ENCODE results near the gene TMEM163. TPM values are rescaled to one million over a fixed set of nuclear protein-coding genes. Genes with fewer than 3 reads are reported as not detected.

TMEM163 gene
- total RNA-seq, 1 experiment from 2014 or later = 0.12 TPM

- intact Hi-C loops (cut with micrococcal nuclease) = no loop called here
- ChIA-PET RAD21 (ENCODE audit: low non-redundant PET in 1 of 2, low total read pairs in 2 of 2, uncharacterized antibody in 2 of 2, unreplicated experiment in 2 of 2) (no interaction called here), POLR2A (no interaction called here), CTCF (no interaction called here)
- Histone ChIP-seq H3K27me3 (ENCODE audit: insufficient read depth, low read length) (peaks cover 53% of the 10 kb centered on the region), H3K27ac (ENCODE audit: low read depth, low read length) (no peak overlapping the region), H3K9ac (ENCODE audit: low read length) (no peak overlapping the region), H3K4me2 (ENCODE audit: low read length) (no peak overlapping the region), H3K9me3 (ENCODE audit: control insufficient read depth in 1 of 2, insufficient read depth in 1 of 2, low read depth in 1 of 2, low read length in 2 of 2) (no peaks in the 10 kb centered on the region), H3K79me2 (ENCODE audit: insufficient read depth, low read length) (no peaks in the 10 kb centered on the region), H3K9me2 (ENCODE audit: insufficient read depth) (no peaks in the 10 kb centered on the region), H3K4me1 (ENCODE audit: control insufficient read depth in 1 of 2, insufficient read depth in 2 of 2, low read length in 2 of 2) (no peaks in the 10 kb centered on the region), H3K4me3 (replicated peaks in 1 of 2; ENCODE audit: low read depth in 1 of 2, low read length in 2 of 2) (no peak overlapping the region), H4K20me1 (ENCODE audit: insufficient read depth) (no peaks in the 10 kb centered on the region), H2AFZ (ENCODE audit: low read depth, low read length, poor library complexity, severe bottlenecking) (no peak overlapping the region), H3K36me3 (ENCODE audit: control insufficient read depth in 1 of 2, insufficient read depth in 2 of 2, low read length in 2 of 2) (no peaks in the 10 kb centered on the region)
- no TSS peak for BruUV-seq (replicated peaks)
- TF ChIP-seq EGR1 (IDR thresholded peaks at IDR 0.05; ENCODE audit: low read depth) (no peak), YY1 (IDR thresholded peaks at IDR 0.05; ENCODE audit: extremely low read depth, insufficient replicate concordance, low read depth, low read length) (no peak), SRF (IDR thresholded peaks at IDR 0.05; ENCODE audit: low read depth) (no peak), POLR2AphosphoS5 (IDR thresholded peaks at IDR 0.05; ENCODE audit: low read depth, low read length) (no peak)
- TF ChIP-seq, protein P1, sequence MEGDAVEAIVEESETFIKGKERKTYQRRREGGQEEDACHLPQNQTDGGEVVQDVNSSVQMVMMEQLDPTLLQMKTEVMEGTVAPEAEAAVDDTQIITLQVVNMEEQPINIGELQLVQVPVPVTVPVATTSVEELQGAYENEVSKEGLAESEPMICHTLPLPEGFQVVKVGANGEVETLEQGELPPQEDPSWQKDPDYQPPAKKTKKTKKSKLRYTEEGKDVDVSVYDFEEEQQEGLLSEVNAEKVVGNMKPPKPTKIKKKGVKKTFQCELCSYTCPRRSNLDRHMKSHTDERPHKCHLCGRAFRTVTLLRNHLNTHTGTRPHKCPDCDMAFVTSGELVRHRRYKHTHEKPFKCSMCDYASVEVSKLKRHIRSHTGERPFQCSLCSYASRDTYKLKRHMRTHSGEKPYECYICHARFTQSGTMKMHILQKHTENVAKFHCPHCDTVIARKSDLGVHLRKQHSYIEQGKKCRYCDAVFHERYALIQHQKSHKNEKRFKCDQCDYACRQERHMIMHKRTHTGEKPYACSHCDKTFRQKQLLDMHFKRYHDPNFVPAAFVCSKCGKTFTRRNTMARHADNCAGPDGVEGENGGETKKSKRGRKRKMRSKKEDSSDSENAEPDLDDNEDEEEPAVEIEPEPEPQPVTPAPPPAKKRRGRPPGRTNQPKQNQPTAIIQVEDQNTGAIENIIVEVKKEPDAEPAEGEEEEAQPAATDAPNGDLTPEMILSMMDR (IDR thresholded peaks at IDR 0.05 in 2 of 3, conservative IDR thresholded peaks at IDR 0.05 in 1 of 3; ENCODE audit: borderline replicate concordance in 1 of 3, insufficient read depth in 1 of 3, low read depth in 2 of 3, low read length in 2 of 3) = no peak
- no peak for ATAC-seq
- no peak for DNase-seq (ENCODE audit: low read depth, low spot score)
These were observed 51.3 kb downstream of the TMEM163 start for GRCh38 chr2:134667541-134667940.

DNA sequence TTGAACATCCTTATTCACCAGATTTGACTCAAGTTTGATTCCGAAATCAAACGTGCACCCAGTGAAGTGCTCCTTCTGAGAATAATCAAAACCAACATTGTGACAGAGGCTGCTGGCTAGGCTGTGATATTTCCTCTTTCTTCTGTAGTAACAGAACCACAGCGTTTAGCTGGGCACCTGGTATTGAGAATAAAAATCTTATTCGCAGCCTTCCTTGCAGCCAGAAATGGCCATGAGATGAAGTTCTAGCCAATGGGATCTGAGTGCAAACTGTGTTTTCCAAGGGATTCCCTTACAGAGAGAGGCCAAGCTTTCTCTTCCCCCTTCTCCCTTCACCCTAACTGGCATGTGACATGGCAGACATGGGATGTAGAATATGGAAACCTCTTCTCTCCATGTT is 51.7 kb downstream of the TMEM163 start:
- RAD21 ChIA-PET (ENCODE audit: low non-redundant PET in 1 of 2, low total read pairs in 2 of 2, uncharacterized antibody in 2 of 2, unreplicated experiment in 2 of 2) = no interaction called here
- POLR2A ChIA-PET = no interaction called here
- Histone ChIP-seq H3K4me3 (replicated peaks in 1 of 2; ENCODE audit: low read depth in 1 of 2, low read length in 2 of 2) (no peak overlapping the region), H4K20me1 (ENCODE audit: insufficient read depth) (no peaks in the 10 kb centered on the region), H3K79me2 (ENCODE audit: insufficient read depth, low read length) (no peaks in the 10 kb centered on the region), H3K36me3 (ENCODE audit: control insufficient read depth in 1 of 2, insufficient read depth in 2 of 2, low read length in 2 of 2) (no peaks in the 10 kb centered on the region), H3K9ac (ENCODE audit: low read length) (no peak overlapping the region), H3K27me3 (ENCODE audit: insufficient read depth, low read length) (peaks cover 54% of the 10 kb centered on the region), H3K4me1 (ENCODE audit: control insufficient read depth in 1 of 2, insufficient read depth in 2 of 2, low read length in 2 of 2) (no peaks in the 10 kb centered on the region), H2AFZ (ENCODE audit: low read depth, low read length, poor library complexity, severe bottlenecking) (no peak overlapping the region), H3K9me3 (ENCODE audit: control insufficient read depth in 1 of 2, insufficient read depth in 1 of 2, low read depth in 1 of 2, low read length in 2 of 2) (no peaks in the 10 kb centered on the region), H3K4me2 (ENCODE audit: low read length) (no peak overlapping the region), H3K27ac (ENCODE audit: low read depth, low read length) (no peak overlapping the region), H3K9me2 (ENCODE audit: insufficient read depth) (no peaks in the 10 kb centered on the region)
- DNase-seq (ENCODE audit: low read depth, low spot score) (no peak), ATAC-seq (no peak)
- no TSS peak for BruUV-seq (replicated peaks)
- TF ChIP-seq EGR1 (IDR thresholded peaks at IDR 0.05; ENCODE audit: low read depth) = no peak
- no peak for TF ChIP-seq SP1 (IDR thresholded peaks at IDR 0.05; ENCODE audit: low read depth)
- no peak for TF ChIP-seq SRF (IDR thresholded peaks at IDR 0.05; ENCODE audit: low read depth)
- TF ChIP-seq, protein P1 (IDR thresholded peaks at IDR 0.05 in 2 of 3, conservative IDR thresholded peaks at IDR 0.05 in 1 of 3; ENCODE audit: borderline replicate concordance in 1 of 3, insufficient read depth in 1 of 3, low read depth in 2 of 3, low read length in 2 of 3) = no peak
- no peak for TF ChIP-seq POLR2A (IDR thresholded peaks at IDR 0.05; ENCODE audit: borderline replicate concordance, extremely low read depth, insufficient read depth, insufficient read length)
- no peak for TF ChIP-seq FOSL1 (IDR thresholded peaks at IDR 0.05; ENCODE audit: low read depth)
- no peak for TF ChIP-seq JUND (IDR thresholded peaks at IDR 0.05)
- no peak for TF ChIP-seq EZH2 (IDR thresholded peaks at IDR 0.05)
- TF ChIP-seq ATF3 (IDR thresholded peaks at IDR 0.05) = no peak
- no peak for TF ChIP-seq ZFX (IDR thresholded peaks at IDR 0.05)
- TF ChIP-seq, protein P2, sequence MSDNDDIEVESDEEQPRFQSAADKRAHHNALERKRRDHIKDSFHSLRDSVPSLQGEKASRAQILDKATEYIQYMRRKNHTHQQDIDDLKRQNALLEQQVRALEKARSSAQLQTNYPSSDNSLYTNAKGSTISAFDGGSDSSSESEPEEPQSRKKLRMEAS (IDR thresholded peaks at IDR 0.05) = no peak
- TF ChIP-seq RAD21 (IDR thresholded peaks at IDR 0.05; ENCODE audit: low read depth) = no peak
- TF ChIP-seq YY1 (IDR thresholded peaks at IDR 0.05; ENCODE audit: extremely low read depth, insufficient replicate concordance, low read depth, low read length) = no peak
- intact Hi-C loops (cut with micrococcal nuclease) = no loop called here
- CTCF ChIA-PET = no interaction called here

Measured in HCT116 (cell line).